HG02588 (cell line): ENCODE data around the gene MYBPH.

Experiments
- ATAC-seq: cut with Tn5 transposase; IDR thresholded peaks from one replicate; pipeline ENCODE4 v1.9.1; 2021; ENCODE audit warnings: mild to moderate bottlenecking, moderate library complexity; ENCODE audit not compliant: unreplicated experiment

The MYBPH gene

DNA sequence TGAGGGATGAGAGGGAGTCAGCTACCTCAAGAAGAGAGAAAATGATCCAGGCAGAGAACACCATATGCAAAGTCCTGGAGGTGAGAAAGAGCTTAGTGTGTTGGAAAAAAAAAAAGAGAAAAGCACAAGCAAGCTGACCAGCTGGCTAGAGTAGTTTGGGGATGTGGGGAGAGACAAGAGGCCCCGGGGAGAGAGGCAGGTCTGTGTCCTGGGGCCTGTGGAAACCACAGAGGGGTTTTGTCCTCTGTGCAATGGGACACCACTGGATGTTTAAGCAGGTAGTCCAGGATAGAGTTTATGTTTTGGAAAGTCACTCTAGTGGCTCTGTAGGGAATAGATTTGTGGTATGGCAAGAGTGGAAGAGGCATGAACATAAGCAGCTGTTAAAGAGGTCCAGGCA, 25.3 kb upstream of the MYBPH start:
- no peak for ATAC-seq

GRCh38 chr1:203199816-203200571, 24.4 kb upstream of the MYBPH start:
- ATAC-seq: no peak

DNA sequence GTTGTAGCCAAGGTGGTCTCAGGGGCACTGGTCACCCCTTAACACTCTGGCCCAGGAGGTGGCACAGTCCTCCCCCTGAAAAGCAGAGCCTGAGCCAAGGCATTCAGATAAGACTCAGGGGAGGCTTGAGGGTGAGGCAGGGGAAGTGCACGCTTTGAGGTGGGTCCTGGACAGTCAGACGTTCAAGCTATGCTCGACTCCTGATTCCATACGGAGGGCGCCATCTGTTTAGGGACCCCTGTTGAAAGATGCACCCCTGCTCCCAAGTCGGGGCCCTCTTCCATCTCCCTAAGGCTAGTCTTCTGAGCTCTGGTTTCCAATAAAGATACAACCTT, 23.8 kb upstream of the MYBPH start:
- no peak for ATAC-seq

DNA sequence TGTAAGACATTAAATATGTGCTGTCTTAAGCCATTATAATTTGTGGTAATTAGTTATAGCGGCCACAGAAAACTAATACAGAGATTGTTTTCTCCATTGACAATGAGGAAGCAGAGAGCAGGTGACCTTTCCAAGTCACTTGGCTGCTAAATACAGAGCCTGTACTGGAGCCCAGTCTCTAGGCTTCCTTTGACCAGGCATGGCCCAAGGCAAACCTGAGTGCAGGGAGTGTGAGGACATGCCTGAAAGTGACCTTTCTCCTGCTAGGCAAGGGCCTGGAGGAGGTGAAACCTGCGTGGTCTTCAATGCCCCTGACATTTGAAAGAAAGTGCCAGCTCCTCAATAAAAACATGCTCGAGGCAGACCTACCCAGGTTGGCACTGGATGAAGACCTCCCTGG, 23.4 kb upstream of the MYBPH start:
- ATAC-seq: no peak

DNA sequence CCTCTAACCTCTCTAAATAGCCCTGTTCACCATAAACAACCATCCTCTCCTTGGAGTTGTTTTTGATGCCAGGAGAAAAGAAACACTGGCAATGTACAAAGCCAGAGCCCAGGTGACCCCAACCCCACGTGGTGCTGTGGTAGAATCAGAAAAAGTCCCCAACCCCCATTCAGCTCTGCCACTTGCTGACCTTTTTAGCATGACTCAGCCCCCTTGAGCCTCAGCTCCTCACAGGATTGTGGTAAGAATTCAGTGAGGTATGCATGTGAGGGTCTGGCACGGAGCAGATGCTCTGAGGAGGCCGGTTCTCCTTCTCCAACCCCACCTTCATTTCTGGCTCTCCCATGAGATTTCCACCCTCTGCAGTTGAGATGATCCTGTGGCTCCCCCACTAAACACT, 22.0 kb upstream of the MYBPH start:
- no peak for ATAC-seq

DNA sequence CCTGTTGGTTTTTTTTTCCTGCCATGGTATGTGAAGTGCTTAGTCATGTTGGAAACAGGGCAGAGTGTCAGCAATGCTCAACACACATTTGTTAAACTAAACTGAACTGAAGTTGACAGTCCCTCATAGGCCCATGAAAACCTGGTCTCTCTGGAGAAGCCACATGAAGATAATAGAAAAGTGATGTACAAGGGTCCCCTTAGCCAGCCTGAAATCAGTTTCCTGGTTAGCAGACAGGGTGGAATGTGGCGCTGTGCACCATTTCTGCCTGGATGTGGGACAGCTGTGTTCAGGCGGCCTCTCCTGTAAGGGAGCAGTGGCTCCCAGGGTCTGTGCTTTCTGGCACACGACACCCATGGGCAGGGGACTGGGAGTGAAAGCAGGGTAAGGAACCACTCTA, 20.7 kb upstream of the MYBPH start:
- no peak for ATAC-seq

DNA sequence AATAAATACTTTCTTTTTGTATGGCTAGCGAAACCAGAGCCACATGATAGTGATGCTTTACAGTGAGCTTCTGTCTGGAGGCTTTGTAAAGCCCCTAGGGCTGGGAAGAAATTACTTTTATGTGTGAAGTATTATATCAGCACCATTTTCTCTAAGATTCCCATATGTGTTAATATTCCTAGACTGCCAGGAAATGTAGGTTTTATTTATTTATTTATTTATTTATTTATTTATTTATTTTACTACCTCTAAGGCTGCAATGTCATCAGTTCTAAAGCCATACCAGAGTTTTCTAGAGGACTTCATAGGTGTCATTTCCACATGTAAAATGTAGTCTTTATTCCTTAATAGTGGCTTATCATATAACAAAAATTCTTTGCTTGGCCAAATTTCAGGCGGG, 15.3 kb upstream of the MYBPH start:
- ATAC-seq: no peak

- ATAC-seq: no peak
Observed at GRCh38 chr1:203189951-203190352, 14.3 kb upstream of the MYBPH start.

- ATAC-seq: no peak
Observed at GRCh38 chr1:203188686-203189232, 13.1 kb upstream of the MYBPH start.

- ATAC-seq: no peak
Observed at GRCh38 chr1:203187689-203188264, 12.2 kb upstream of the MYBPH start.

DNA sequence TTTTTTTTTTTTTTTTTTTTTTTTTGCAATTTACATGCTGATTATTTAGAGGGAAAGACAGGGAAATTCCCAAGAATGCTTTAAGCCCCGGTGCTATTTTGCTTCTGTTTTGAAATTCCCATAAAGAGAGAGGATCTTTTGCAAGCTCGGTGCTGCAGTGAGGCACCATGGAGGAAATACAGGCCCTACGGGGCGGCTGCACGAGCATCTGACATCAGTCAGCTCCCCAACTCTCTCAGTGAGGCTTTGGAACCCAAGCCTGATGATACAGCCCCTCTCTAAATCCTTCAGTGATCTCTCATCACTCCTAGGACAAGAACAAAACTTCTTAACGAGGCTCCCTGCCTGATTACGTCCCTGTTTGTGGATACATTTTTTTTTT, 11.7 kb upstream of the MYBPH start:
- ATAC-seq: no peak

GRCh38 chr1:203186446-203187303, 11.0 kb upstream of the MYBPH start, which contains the start of gene CHI3L1:
Gene CHI3L1 (minus strand): TSS chr1:203186704. CDS start chr1:203186623, 81 bp downstream.
- no peak for ATAC-seq

GRCh38 chr1:203186091-203186445, 10.4 kb upstream of the MYBPH start:
- no peak for ATAC-seq

DNA sequence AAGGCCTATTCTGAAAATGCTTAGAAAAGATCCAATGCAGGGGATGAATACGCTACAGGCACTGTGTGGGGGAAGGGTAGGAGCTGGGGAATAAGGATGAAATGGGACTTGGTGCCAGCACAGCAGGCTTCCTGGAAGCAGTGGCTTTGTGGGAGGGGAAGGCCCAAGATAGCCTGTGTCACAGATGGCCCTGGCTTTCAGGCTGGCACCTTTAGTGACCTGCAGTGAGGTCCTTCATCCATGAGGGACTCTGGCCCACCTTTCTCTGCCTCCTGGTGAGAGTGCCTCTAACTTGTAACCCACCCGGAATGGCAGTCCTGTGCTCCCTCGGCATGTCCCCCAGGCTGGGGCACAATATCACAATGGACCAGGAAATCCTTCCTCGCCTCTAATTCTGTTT, 10.0 kb upstream of the MYBPH start:
- ATAC-seq: no peak

DNA sequence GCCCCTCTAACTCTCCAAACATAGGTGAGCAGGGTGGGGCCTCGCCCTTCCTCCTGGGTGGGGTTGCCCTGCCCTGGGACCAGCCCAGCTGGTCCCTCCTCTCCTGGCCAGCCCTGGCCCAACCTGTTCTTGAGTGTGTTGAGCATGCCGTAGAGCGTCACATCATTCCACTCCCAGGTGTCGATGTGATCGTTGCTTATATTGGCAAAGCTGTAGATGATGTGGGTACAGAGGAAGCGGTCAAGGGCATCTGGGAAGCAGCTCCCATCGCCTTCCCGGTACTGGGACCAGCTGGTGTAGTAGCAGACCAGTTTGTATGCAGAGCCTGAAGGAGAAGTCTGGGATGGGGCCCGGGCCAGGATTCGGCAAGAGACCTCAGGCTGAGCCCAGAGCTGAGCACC, 9.4 kb upstream of the MYBPH start:
- ATAC-seq: no peak

DNA sequence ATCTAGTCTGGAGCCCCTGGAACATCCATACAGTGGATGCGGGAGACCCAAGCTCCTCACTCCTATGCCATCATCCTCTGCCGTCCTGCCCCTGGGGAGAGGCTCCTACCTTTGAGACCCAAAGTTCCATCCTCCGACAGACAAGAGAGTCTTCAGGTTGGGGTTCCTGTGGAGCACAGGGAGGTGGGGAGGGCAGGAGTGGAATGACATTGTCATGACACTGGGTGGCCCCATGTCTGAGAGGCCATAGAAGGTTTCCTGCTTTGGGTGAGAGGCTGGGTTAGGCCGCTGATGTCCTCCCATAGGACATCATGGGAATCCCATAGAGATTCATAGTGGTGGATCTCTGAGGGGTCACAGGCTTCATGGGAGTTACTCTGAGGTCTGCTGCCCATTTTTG, 8.8 kb upstream of the MYBPH start:
- no peak for ATAC-seq

DNA sequence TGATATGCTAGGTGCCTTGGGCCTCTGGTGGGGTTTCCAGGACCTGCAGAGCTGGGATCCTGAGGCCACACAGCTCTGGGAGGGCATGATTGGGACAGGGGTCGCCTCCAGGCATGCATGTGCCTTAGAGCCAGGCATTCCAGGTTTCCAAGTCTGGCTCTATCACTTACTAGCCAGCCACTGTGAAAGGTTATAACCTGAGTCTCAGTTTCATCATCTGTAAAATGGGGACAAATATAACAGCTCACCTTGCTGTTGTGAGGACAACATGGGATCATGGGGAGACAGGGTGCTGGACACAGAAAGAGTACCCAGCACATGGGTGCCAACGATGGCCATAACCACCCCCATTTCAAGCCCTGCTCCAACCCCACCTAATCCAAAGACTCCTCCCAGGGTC, 8.2 kb upstream of the MYBPH start:
- ATAC-seq: no peak

DNA sequence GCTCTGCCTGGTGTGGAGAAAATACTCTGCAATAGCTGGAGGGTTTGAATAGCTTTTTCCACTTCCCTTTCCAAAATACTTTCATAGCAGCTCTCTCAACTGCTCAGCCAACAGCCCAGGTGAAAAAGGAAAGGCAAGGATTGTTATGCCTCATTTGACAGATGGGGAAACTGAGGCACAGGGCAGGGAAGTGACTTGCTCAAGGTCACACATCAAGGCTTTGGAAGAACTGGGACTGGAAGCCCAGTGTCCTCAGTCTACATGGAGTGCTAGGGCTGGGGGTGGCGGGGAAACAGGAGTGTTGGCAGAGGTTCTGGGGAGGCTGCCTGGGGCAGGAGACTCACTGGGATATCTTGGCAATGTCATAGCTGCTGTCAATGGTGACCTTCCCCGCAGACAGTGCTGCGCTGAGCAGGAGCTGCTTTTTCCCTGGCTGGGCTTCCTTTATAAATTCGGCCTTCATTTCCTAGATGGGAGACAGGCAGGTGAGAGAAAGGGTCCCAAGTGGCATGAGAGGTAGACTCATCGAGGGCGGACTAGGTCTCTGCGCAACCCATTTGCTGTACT, 6.8 kb upstream of the MYBPH start:
- ATAC-seq: no peak

GRCh38 chr1:203181586-203182386, 6.2 kb upstream of the MYBPH start:
- no peak for ATAC-seq

- ATAC-seq: no peak
Observed at GRCh38 chr1:203180611-203181330, 5.1 kb upstream of the MYBPH start.
